Vagina (tissue), 2 donors: Measurements from ENCODE around the gene TRAF6. TPM values are rescaled to one million over a fixed set of nuclear protein-coding genes. Genes with fewer than 3 reads are reported as not detected.
"Not testable (repeated sequence)": the region's sequence is repeated elsewhere in the genome, so short reads cannot be mapped to it uniquely, and the experiment has no call there.

ENCODE experiments used
- DNase-seq, 2 donors: peaks; one replicate each; pipeline ENCODE4 v3.0.0-alpha.2; 2017; ENCODE audit errors: extremely low spot score in 2 of 2
- H3K27ac ChIP-seq: fragments of 200-600 bp; sonication (generic); one replicate; pipeline ENCODE4 v1.5.1; 2019
- H3K27me3 ChIP-seq: fragments of 200-600 bp; sonication (generic); one replicate; pipeline ENCODE4 v1.5.1; 2019
- H3K36me3 ChIP-seq, 2 donors: fragments of 200-600 bp; sonication (generic); one replicate each; pipeline ENCODE4 v1.5.1; 2017 to 2019
- H3K4me1 ChIP-seq: fragments of 200-600 bp; sonication (generic); one replicate; pipeline ENCODE4 v1.5.1; 2019
- H3K4me3 ChIP-seq, 2 donors: fragments of 200-600 bp; sonication (generic); 1 replicate in 1 of 2; 2 replicates in 1 of 2; pipeline ENCODE4 v1.5.1; 2016 to 2019
- H3K9me3 ChIP-seq: fragments of 200-600 bp; sonication (generic); one replicate; pipeline ENCODE4 v1.5.1; 2019
- CTCF ChIP-seq, 3 experiments: fragments of 450-650 bp in 2 of 3; fragments of 200-600 bp in 1 of 3; sonication (generic) in 1 of 3; IDR thresholded peaks; one replicate each; pipeline ENCODE4 v1.5.1; 2017 to 2019; ENCODE audit warnings: antibody characterized with exemption in 3 of 3, mild to moderate bottlenecking in 2 of 3, moderate library complexity in 2 of 3
- POLR2A ChIP-seq, 2 donors: fragments of 450-650 bp; IDR thresholded peaks; one replicate each; pipeline ENCODE4 v1.6.1; 2017; ENCODE audit warnings: antibody characterized with exemption in 2 of 2, mild to moderate bottlenecking in 2 of 2, moderate library complexity in 2 of 2
- POLR2AphosphoS5 ChIP-seq, 2 donors: sonication (generic); formaldehyde crosslinking; IDR thresholded peaks; one replicate each; pipeline ENCODE4 v1.9.0; 2017; ENCODE audit warnings: antibody characterized with exemption in 2 of 2, mild to moderate bottlenecking in 2 of 2, low read depth in 1 of 2; ENCODE audit not compliant: insufficient read depth in 1 of 2
- intact Hi-C: fragments of 100-400 bp; cut with DNase I; formaldehyde crosslinking; loops from one replicate; pipeline ENCODE4 v1.15.1; 2023
- total RNA-seq: library from RNA; depleted of rRNA; stranded (reverse); fragments of >200 nt; gene quantifications from one replicate; pipeline ENCODE4 v1.2.3, GENCODE V29; 2016

TRAF6 gene
- total RNA-seq, 1 donor from 2014 or later, result 10.6 TPM

GRCh38 chr11:36512016-36512415 is 1.9 kb upstream of the TRAF6 start:
- Histone ChIP-seq H3K4me1 (peaks cover 18% of the 10 kb centered on the region), H3K36me3 (no peaks in the 10 kb centered on the region), H3K27ac (no peak overlapping the region), H3K4me3 (no peak overlapping the region), H3K27me3 (no peaks in the 10 kb centered on the region), H3K9me3 (no peaks in the 10 kb centered on the region)
- intact Hi-C loops, result no loop called here
- TF ChIP-seq POLR2AphosphoS5 (IDR thresholded peaks at IDR 0.05; ENCODE audit: insufficient read depth in 1 of 2, low read depth in 1 of 2) (no peak), POLR2A (IDR thresholded peaks at IDR 0.05) (no peak), CTCF (IDR thresholded peaks at IDR 0.05) (no peak)
- no peak for DNase-seq

- H3K27me3 ChIP-seq, DNase-seq, H3K9me3 ChIP-seq, intact Hi-C loops, H3K27ac ChIP-seq, H3K36me3 ChIP-seq: not testable (repeated sequence)
- Histone ChIP-seq H3K4me1 (peaks cover 26% of the 10 kb centered on the region), H3K4me3 (peak overlapping the region in 1 of 2 donors; percentile 92)
These were observed 990 bp upstream of the TRAF6 start for GRCh38 chr11:36511062-36511461.

- no peak for DNase-seq
- Histone ChIP-seq H3K27me3 (no peaks in the 10 kb centered on the region), H3K4me3 (peak overlapping the region; percentile 83 to 92), H3K36me3 (no peaks in the 10 kb centered on the region), H3K27ac (peak overlapping the region; percentile 88), H3K4me1 (peaks cover 30% of the 10 kb centered on the region), H3K9me3 (no peaks in the 10 kb centered on the region)
- TF ChIP-seq POLR2AphosphoS5 (IDR thresholded peaks at IDR 0.05; ENCODE audit: insufficient read depth in 1 of 2, low read depth in 1 of 2), result no peak
- TF ChIP-seq CTCF (IDR thresholded peaks at IDR 0.05), result no peak
- no peak for TF ChIP-seq POLR2A (IDR thresholded peaks at IDR 0.05)
- intact Hi-C loops, result no loop called here
These were observed 496 bp upstream of the TRAF6 start for GRCh38 chr11:36510594-36510942.

- H3K27ac ChIP-seq, result peak overlapping the region; percentile 88
- peaks cover 37% of the 10 kb centered on the region for H3K4me1 ChIP-seq
- intact Hi-C loops, result no loop called here
- TF ChIP-seq POLR2A (IDR thresholded peaks at IDR 0.05), result no peak
- no peak for TF ChIP-seq POLR2AphosphoS5 (IDR thresholded peaks at IDR 0.05; ENCODE audit: insufficient read depth in 1 of 2, low read depth in 1 of 2)
- no peak for TF ChIP-seq CTCF (IDR thresholded peaks at IDR 0.05)
- H3K27me3 ChIP-seq, result no peaks in the 10 kb centered on the region
- DNase-seq, result no peak
- peak overlapping the region; percentile 83 to 92 for H3K4me3 ChIP-seq
- no peaks in the 10 kb centered on the region for H3K9me3 ChIP-seq
- H3K36me3 ChIP-seq, result no peaks in the 10 kb centered on the region
These were observed 852 bp downstream of the TRAF6 start for GRCh38 chr11:36509201-36509639.

- Histone ChIP-seq H3K36me3 (no peaks in the 10 kb centered on the region), H3K9me3 (no peaks in the 10 kb centered on the region), H3K4me1 (peaks cover 37% of the 10 kb centered on the region), H3K27ac (peak overlapping the region; percentile 88), H3K27me3 (no peaks in the 10 kb centered on the region), H3K4me3 (peak overlapping the region; percentile 83 to 92)
- no peak for TF ChIP-seq POLR2AphosphoS5 (IDR thresholded peaks at IDR 0.05; ENCODE audit: insufficient read depth in 1 of 2, low read depth in 1 of 2)
- no peak for TF ChIP-seq CTCF (IDR thresholded peaks at IDR 0.05)
- no peak for TF ChIP-seq POLR2A (IDR thresholded peaks at IDR 0.05)
- DNase-seq, result no peak
- intact Hi-C loops, result no loop called here
These were observed 1.3 kb downstream of the TRAF6 start for GRCh38 chr11:36508743-36509142.
